Measurements from ENCODE around the gene CCNO.

DNA sequence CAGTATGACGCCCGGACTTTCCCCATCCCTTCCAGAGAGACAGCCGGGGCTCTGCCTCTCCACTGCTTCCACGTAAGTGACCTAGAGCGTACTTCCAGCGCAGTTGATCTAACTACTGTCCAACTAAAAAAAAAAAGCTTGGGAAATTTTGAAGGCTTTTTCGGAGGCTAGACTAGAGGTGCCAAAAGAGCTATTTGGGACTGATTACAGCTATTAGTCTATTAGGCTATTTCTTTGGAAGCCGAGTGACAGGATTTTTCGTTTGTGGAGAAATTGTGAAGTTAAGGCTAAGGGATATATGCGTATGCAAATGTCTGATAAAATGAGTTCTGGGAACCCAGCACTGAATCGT lies 1.5 kb downstream of the CCNO start:
- TF ChIP-seq EZH2phosphoT487 (IDR thresholded peaks at IDR 0.05; ENCODE audit: insufficient read depth, low read depth) (no peak), EZH2 (IDR thresholded peaks at IDR 0.05; ENCODE audit: insufficient read depth, poor library complexity, severe bottlenecking) (peak; percentile 61)
